HG03432 (cell line): ENCODE measurements around the gene TTI1.

Experiments used
- ATAC-seq: cut with Tn5 transposase; IDR thresholded peaks from one replicate; pipeline ENCODE4 v1.9.1; 2021; ENCODE audit warnings: mild to moderate bottlenecking, moderate library complexity; ENCODE audit not compliant: unreplicated experiment

The TTI1 gene

DNA sequence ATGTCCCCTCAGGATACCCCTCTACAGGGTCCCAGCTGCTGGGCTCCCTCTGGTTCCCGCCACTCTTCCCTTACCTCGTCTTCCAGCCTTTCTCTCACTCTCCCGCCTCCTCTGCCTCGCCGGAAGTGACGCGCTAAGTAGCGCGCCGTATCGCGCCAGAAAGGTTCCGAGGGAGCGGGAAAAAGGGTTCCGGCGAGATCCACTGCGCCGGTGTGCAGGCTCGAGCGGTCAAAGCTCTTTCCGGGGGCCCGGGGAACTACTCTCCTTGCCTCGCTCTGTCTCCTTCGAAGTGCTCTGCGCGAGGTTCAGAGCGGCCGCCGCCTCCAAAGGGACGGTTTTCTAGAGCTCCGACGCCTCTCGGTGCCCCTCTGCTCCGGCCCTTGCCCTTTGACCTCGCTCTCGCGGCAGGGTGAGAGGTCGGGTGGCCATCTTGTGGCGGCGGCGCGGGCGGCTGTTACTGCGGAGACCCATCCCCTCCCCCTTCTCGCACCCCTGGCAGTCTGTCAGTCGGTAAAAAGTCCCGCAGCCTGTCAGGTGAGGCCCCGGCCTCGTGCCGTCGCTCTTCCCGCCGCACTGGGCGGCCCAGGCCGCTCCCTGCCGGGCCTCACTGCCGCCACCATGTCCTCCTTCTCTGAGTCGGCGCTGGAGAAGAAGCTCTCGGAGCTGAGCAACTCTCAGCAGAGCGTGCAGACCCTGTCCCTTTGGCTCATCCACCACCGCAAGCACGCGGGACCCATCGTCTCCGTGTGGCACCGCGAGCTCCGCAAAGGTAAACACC is at the start of gene TTI1, which contains the start of gene RPRD1B:
TTI1 (minus strand) TSS at position 127 of the 778 bp plus-strand sequence. CDS start 19,640 bp downstream, outside the sequence.
RPRD1B (plus strand) TSS at position 417 of the 778 bp plus-strand sequence; CDS start at position 619, 202 bp downstream.
- peak; percentile 84 for ATAC-seq

DNA sequence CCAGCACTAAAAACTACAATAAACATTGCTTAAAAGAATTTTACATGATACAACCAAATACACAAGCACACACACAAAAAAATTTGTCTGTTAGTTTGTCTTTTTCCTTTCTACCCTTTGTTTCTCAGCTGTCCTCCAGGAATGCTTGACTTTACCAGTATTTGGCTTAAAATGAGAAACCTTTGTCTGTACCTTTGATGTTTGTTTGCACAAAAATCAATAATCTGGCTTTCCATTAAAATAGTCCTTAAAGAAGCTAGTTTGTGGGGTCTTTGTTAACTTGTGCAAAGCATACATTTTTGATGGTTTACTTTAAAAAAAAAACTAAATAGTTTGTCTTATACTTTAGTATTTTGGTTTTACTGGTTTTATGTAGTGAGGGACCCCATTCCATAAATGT is 49.6 kb upstream of the TTI1 start:
- no peak for ATAC-seq

- no peak for ATAC-seq
These were observed 48.3 kb upstream of the TTI1 start for GRCh38 chr20:38081575-38081974.

- ATAC-seq = no peak
These were observed 46.1 kb upstream of the TTI1 start for GRCh38 chr20:38079353-38079752.

GRCh38 chr20:38078084-38078483 is 44.8 kb upstream of the TTI1 start:
- ATAC-seq = no peak

GRCh38 chr20:38076548-38076947 is 43.3 kb upstream of the TTI1 start:
- no peak for ATAC-seq

GRCh38 chr20:38075161-38075998 is 42.1 kb upstream of the TTI1 start:
- ATAC-seq = no peak

GRCh38 chr20:38073307-38074071 is 40.2 kb upstream of the TTI1 start:
- peak; percentile 61 for ATAC-seq

GRCh38 chr20:38072898-38073297 is 39.6 kb upstream of the TTI1 start:
- ATAC-seq = no peak

- no peak for ATAC-seq
These were observed 34.6 kb upstream of the TTI1 start for GRCh38 chr20:38067717-38068365.

DNA sequence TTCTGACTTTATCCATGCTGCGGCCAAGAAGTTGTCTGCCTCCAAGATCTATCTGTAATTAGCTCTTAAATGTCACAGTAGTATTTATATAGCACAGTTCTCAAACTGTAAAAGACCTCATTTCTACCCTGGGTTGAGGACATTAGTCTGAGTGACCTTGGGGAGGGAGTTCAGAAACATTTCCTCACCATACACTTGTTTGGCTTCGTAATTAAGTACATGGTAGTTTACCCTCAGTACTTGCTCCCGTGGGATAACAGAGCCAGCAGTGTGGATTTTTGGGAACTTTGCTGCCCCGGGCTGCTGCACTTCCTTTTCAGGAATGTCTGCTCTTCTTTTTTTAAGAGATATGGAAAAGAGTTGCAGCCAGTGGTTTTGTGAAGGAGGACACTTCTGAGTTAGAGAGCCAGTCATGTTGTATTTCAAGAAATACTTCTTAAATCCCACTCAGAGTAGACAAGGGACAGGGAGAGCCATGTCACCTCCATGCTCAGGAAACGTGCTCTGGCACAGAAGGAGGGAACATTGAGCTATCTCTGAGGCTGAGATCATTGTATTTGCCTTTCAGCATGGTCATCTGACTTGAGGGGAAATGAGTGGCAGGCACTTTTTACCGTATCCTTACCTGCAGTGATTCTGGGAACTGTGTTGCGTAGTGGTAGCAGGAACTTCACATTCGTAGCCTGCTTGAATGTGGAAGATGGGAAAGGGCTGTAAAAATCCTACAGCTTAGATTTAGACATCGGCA is 33.9 kb upstream of the TTI1 start:
- no peak for ATAC-seq

- no peak for ATAC-seq
These were observed 32.6 kb upstream of the TTI1 start for GRCh38 chr20:38065764-38066375.

- ATAC-seq = no peak
These were observed 30.8 kb upstream of the TTI1 start for GRCh38 chr20:38063911-38064530.

- no peak for ATAC-seq
These were observed 29.6 kb upstream of the TTI1 start for GRCh38 chr20:38062890-38063289.

DNA sequence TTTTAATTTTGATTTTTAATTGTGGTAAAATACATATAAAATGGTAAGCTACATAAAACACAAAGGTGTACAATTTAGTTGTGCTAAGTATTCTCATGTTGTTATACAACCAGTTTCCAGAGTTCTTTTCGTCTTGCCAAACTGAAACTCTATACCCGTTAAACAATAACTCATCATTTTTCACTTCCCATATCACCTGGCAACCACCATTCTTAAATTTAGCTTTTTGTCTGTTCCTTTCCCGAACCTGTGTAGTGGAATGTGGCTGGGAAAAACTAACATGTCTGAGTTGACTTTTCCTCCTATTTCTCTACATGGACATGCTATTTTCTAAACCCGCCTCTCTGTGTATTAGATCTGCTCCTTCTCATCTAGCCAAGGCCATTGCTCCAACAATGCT is 27.9 kb upstream of the TTI1 start:
- ATAC-seq = no peak

GRCh38 chr20:38060536-38060935 is 27.3 kb upstream of the TTI1 start:
- no peak for ATAC-seq

- no peak for ATAC-seq
These were observed 26.6 kb upstream of the TTI1 start for GRCh38 chr20:38059832-38060231.

GRCh38 chr20:38057351-38057972 is 24.2 kb upstream of the TTI1 start:
- ATAC-seq = peak; percentile 63

DNA sequence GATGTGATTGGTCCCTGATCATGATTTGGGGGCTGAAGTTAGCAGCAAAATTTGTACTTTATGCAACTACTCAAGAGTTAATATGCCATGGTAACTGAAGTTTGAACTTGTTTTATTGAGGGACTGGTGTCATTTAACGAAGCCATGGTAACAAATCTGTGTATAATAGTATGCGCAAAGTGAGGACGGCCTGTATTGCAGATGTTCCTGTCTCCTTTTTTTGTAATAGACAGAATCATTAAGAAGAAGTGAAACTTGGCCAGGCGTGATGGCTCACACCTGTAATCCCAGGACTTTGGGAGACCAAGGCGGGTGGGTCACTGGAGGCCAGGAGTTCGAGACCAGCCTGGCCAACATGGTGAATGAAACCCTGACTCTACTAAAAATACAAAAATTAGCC is 22.6 kb upstream of the TTI1 start:
- ATAC-seq = no peak
